ENCODE measurements around the gene GMPR.

GMPR gene

GRCh38 chr6:16305788-16306187 lies 67.4 kb downstream of the GMPR start:
- Histone ChIP-seq H3K27ac (no peak overlapping the region), H3K4me3 (no peak overlapping the region)
- no peak for DNase-seq (ENCODE audit: low spot score)
- TF ChIP-seq CTCF (IDR thresholded peaks at IDR 0.05) = no peak

- H3K4me3 ChIP-seq = no peak overlapping the region
- no peak overlapping the region for H3K27ac ChIP-seq
- no peak for DNase-seq (ENCODE audit: low spot score)
- TF ChIP-seq CTCF (IDR thresholded peaks at IDR 0.05) = no peak
Measured at GRCh38 chr6:16306334-16306733, 67.9 kb downstream of the GMPR start.

GRCh38 chr6:16311763-16312162 lies 73.4 kb downstream of the GMPR start:
- Histone ChIP-seq H3K4me3 (no peak overlapping the region), H3K27ac (no peak overlapping the region)
- TF ChIP-seq CTCF (IDR thresholded peaks at IDR 0.05) = no peak
- no peak for DNase-seq (ENCODE audit: low spot score)

- no peak for TF ChIP-seq CTCF (IDR thresholded peaks at IDR 0.05)
- no peak for DNase-seq (ENCODE audit: low spot score)
- no peak overlapping the region for H3K27ac ChIP-seq
- no peak overlapping the region for H3K4me3 ChIP-seq
Measured at GRCh38 chr6:16313732-16314131, 75.3 kb downstream of the GMPR start.

GRCh38 chr6:16314296-16314695 lies 75.9 kb downstream of the GMPR start:
- no peak for DNase-seq (ENCODE audit: low spot score)
- Histone ChIP-seq H3K4me3 (no peak overlapping the region), H3K27ac (no peak overlapping the region)
- no peak for TF ChIP-seq CTCF (IDR thresholded peaks at IDR 0.05)

GRCh38 chr6:16316741-16317251 lies 78.4 kb downstream of the GMPR start:
- peak; percentile 61 for TF ChIP-seq CTCF (IDR thresholded peaks at IDR 0.05)
- DNase-seq (ENCODE audit: low spot score) = no peak
- H3K27ac ChIP-seq = peak overlapping the region; percentile 37 to 88
- no peak overlapping the region for H3K4me3 ChIP-seq

- no peak for DNase-seq (ENCODE audit: low spot score)
- H3K4me3 ChIP-seq = no peak overlapping the region
- no peak for TF ChIP-seq CTCF (IDR thresholded peaks at IDR 0.05)
- H3K27ac ChIP-seq = peak overlapping the region; percentile 77 to 88
Measured at GRCh38 chr6:16318538-16318937, 80.2 kb downstream of the GMPR start.
